GM12878 (cell line): ENCODE measurements around the gene NFKBIE. TPM values are rescaled to one million over a fixed set of nuclear protein-coding genes. Genes with fewer than 3 reads are reported as not detected.

Experiments used
- BCLAF1 ChIP-seq: fragments of 450-650 bp; IDR thresholded peaks from 2 replicates; pipeline ENCODE4 v1.6.1; 2017; ENCODE audit warnings: antibody characterized with exemption, mild to moderate bottlenecking, moderate library complexity
- CBFB ChIP-seq: IDR thresholded peaks from 2 replicates; pipeline ENCODE4 v1.6.1; 2016; ENCODE audit warnings: antibody characterized with exemption, low read depth
- CEBPB ChIP-seq, 2 experiments: fragments of 150-350 bp in 1 of 2; IDR thresholded peaks; 2 replicates each; pipeline ENCODE4 v1.6.1; 2012 to 2014; ENCODE audit warnings: low read depth in 2 of 2, low read length in 2 of 2, borderline replicate concordance in 1 of 2, inconsistent platforms in 1 of 2
- E2F8 ChIP-seq: fragments of 450-650 bp; IDR thresholded peaks from 2 replicates; pipeline ENCODE4 v1.6.1; 2018; ENCODE audit warnings: mild to moderate bottlenecking, low read depth, moderate library complexity; ENCODE audit not compliant: partially characterized antibody
- JUNB ChIP-seq: IDR thresholded peaks from 2 replicates; pipeline ENCODE4 v1.6.1; 2016; ENCODE audit warnings: antibody characterized with exemption, mild to moderate bottlenecking
- KLF5 ChIP-seq: fragments of 450-650 bp; IDR thresholded peaks from 2 replicates; pipeline ENCODE4 v1.6.1; 2014; ENCODE audit warnings: mild to moderate bottlenecking; ENCODE audit not compliant: partially characterized antibody
- LARP7 ChIP-seq: fragments of 450-650 bp; IDR thresholded peaks from 2 replicates; pipeline ENCODE4 v1.6.1; 2017; ENCODE audit warnings: mild to moderate bottlenecking
- MXI1 ChIP-seq: fragments of 150-350 bp; IDR thresholded peaks from 2 replicates; pipeline ENCODE4 v1.6.1; 2011; ENCODE audit warnings: low read depth, mild to moderate bottlenecking, inconsistent platforms, low read length, improper control_type of control experiment
- NFYA ChIP-seq: IDR thresholded peaks from 2 replicates; pipeline ENCODE4 v1.6.1; 2011; ENCODE audit warnings: low read depth, mild to moderate bottlenecking, low read length, improper control_type of control experiment, borderline replicate concordance
- NR2C2 ChIP-seq: IDR thresholded peaks from 2 replicates; pipeline ENCODE4 v1.6.1; 2011; ENCODE audit warnings: borderline replicate concordance, low read depth; ENCODE audit not compliant: control insufficient read depth, insufficient read length
- NR2F1 ChIP-seq: fragments of 450-650 bp; conservative IDR thresholded peaks from 2 replicates; pipeline ENCODE4 v1.6.1; 2017; ENCODE audit warnings: mild to moderate bottlenecking
- TAF1 ChIP-seq: IDR thresholded peaks from 2 replicates; pipeline ENCODE4 v1.6.1; 2011; ENCODE audit warnings: mild to moderate bottlenecking, low read depth, low read length, borderline replicate concordance
- USF1 ChIP-seq: IDR thresholded peaks from 2 replicates; pipeline ENCODE4 v1.6.1; 2011; ENCODE audit warnings: borderline replicate concordance, low read depth, mild to moderate bottlenecking, moderate library complexity, mixed read lengths, low read length; ENCODE audit not compliant: insufficient read depth; ENCODE audit errors: extremely low read length
- ZNF274 ChIP-seq: IDR thresholded peaks from one replicate; pipeline ENCODE4 v1.8.0; 2011; ENCODE audit not compliant: insufficient read length, insufficient read depth
- ZNF592 ChIP-seq: fragments of 450-650 bp; IDR thresholded peaks from 2 replicates; pipeline ENCODE4 v1.6.1; 2017; ENCODE audit warnings: mild to moderate bottlenecking, moderate library complexity
- ZSCAN29 ChIP-seq: fragments of 450-650 bp; IDR thresholded peaks from 2 replicates; pipeline ENCODE4 v1.6.1; 2017; ENCODE audit warnings: mild to moderate bottlenecking, moderate library complexity
- polyA plus RNA-seq, 11 experiments: library from polyadenylated mRNA; depleted of rRNA in 4 of 11; unstranded in 6 of 11; stranded (reverse) in 5 of 11; fragments of >200 nt; fragmentation: Nextera tagmentation in 4 of 11; fragmentation: Illumina TruSeq in 1 of 11; extraction: Ambion mirVana in 4 of 11; extraction: Trizol in 1 of 11; gene quantifications; 1 replicate in 1 of 11; 2 replicates in 10 of 11; pipeline versions ENCODE4 v1.2.1 to v1.2.3, GENCODE V29; 2011 to 2016; ENCODE audit warnings: inconsistent platforms in 2 of 11, missing spikeins in 2 of 11, low read depth in 1 of 11
- total RNA-seq, 4 experiments: library from RNA; depleted of rRNA in 3 of 4; stranded (reverse); fragments of >200 nt in 3 of 4; fragmentation: Illumina TruSeq in 1 of 4; extraction: Trizol in 1 of 4; gene quantifications; 2 replicates each; pipeline versions ENCODE4 v1.2.1 to v1.2.3, GENCODE V29; 2013 to 2021
- TF ChIP-seq, protein P1 (sequence below): fragments of 150-350 bp; IDR thresholded peaks from 2 replicates; pipeline ENCODE4 v1.6.1; 2014; ENCODE audit warnings: mild to moderate bottlenecking, low read depth, low read length

The NFKBIE gene
- total and polyA plus RNA-seq, 10 of the 15 experiments (the other 5 are each of a cell fraction or from before 2014, with no cell fraction given): 10.4 to 106 (median 38.8) TPM

DNA sequence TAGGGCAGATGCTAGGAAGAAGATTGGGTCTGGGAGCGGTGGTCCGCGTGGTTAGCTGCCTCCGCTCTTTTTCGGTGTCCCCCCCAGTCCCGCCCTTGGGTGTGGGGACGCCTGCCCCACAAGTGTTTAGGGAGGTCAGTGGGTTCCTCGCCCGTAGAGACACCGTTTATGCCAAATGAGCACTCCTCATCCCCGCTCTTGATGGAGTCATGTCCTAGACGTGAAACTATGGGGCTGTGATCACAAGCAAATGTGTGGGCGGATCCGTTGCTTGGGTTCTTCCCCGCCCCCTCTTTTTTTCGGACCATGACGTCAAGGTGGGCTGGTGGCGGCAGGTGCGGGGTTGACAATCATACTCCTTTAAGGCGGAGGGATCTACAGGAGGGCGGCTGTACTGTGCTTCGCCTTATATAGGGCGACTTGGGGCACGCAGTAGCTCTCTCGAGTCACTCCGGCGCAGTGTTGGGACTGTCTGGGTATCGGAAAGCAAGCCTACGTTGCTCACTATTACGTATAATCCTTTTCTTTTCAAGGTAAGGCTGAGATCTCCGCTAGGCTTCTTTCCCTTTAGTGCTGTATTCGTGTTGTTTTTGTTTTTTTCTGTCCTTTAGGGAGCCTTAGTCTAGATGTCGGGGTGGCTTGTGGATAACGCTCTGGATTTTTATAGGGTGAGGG lies 18.6 kb downstream of the NFKBIE start, which contains the start of gene HSP90AB1 (continued):
- TF ChIP-seq JUNB: peak; percentile 55
- TF ChIP-seq ZSCAN29: 0 out of 2 replicates have a peak, but pooled peaks have one; percentile 35
- no peak for TF ChIP-seq ZNF592
- TF ChIP-seq CBFB: peak; percentile 98
- TF ChIP-seq USF1: no peak
- no peak for TF ChIP-seq NR2C2
- no peak for TF ChIP-seq NR2F1
- no peak for TF ChIP-seq MXI1
- TF ChIP-seq LARP7: peak; percentile 72; the same call in 1 of the 2 replicates
- TF ChIP-seq NFYA: no peak
- TF ChIP-seq TAF1: peak; percentile 100
- peak; percentile 91 for TF ChIP-seq KLF5
- no peak for TF ChIP-seq ZNF274
- no peak for TF ChIP-seq CEBPB (IDR thresholded peaks at IDR 0.05; ENCODE audit: borderline replicate concordance in 1 of 2, low read depth in 2 of 2, low read length in 2 of 2)
- TF ChIP-seq, protein P1, sequence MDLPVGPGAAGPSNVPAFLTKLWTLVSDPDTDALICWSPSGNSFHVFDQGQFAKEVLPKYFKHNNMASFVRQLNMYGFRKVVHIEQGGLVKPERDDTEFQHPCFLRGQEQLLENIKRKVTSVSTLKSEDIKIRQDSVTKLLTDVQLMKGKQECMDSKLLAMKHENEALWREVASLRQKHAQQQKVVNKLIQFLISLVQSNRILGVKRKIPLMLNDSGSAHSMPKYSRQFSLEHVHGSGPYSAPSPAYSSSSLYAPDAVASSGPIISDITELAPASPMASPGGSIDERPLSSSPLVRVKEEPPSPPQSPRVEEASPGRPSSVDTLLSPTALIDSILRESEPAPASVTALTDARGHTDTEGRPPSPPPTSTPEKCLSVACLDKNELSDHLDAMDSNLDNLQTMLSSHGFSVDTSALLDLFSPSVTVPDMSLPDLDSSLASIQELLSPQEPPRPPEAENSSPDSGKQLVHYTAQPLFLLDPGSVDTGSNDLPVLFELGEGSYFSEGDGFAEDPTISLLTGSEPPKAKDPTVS: peak; percentile 95
- no peak for TF ChIP-seq BCLAF1
- TF ChIP-seq E2F8: peak; percentile 81
